Caco-2 (cell line): Measurements from ENCODE around the gene MLIP. TPM values are rescaled to one million over a fixed set of nuclear protein-coding genes. Genes with fewer than 3 reads are reported as not detected.

Experiments used
- BruUV-seq: library from RNA; stranded (reverse); fragments of 400-500 nt; replicated peaks from 2 replicates; lab custom pipeline; 2021; lab: Mats Ljungman, UMichigan
- CTCF ChIA-PET: fragments of 300-600 bp; sonication (Branson Sonifier 250); formaldehyde crosslinking; loops from one replicate; lab custom pipeline; 2022; ENCODE audit warnings: antibody characterized with exemption; lab: Charles Lee
- POLR2A ChIA-PET: fragments of 300-600 bp; sonication (Branson Sonifier 250); formaldehyde crosslinking; loops from one replicate; lab custom pipeline; 2022; ENCODE audit warnings: antibody characterized with exemption; lab: Charles Lee
- DNase-seq, 2 experiments: peaks; one replicate each; pipeline versions ENCODE4 v3.0.0 to v3.0.0-alpha.2; 2020 to 2022
- H3K27me3 ChIP-seq: replicated peaks from 2 replicates; pipeline ENCODE4 v1.6.0; 2011; ENCODE audit warnings: low read length; ENCODE audit not compliant: control insufficient read depth, insufficient read depth
- H3K36me3 ChIP-seq: 2 replicates; pipeline ENCODE4 v1.5.1; 2011; ENCODE audit warnings: low read length; ENCODE audit not compliant: control insufficient read depth, insufficient read depth
- H3K4me1 ChIP-seq: fragments of 250-450 bp; sonication (Bioruptor Pico); 2 replicates; pipeline ENCODE4 v1.5.1; 2020; ENCODE audit warnings: mild to moderate bottlenecking
- H3K4me3 ChIP-seq: 2 replicates; pipeline ENCODE4 v1.5.1; 2011; ENCODE audit warnings: low read depth, mild to moderate bottlenecking, control low read depth, low read length
- H3K9me3 ChIP-seq: fragments of 250-450 bp; sonication (Bioruptor Pico); 2 replicates; pipeline ENCODE4 v1.5.1; 2020; ENCODE audit warnings: mild to moderate bottlenecking, moderate library complexity
- H3K27ac Mint-ChIP-seq: one replicate; pipeline ENCODE4 v1.8.0; 2022; ENCODE audit warnings: mixed read lengths; ENCODE audit not compliant: unreplicated experiment
- H3K27me3 Mint-ChIP-seq: one replicate; pipeline ENCODE4 v1.8.0; 2022; ENCODE audit warnings: mixed read lengths; ENCODE audit not compliant: insufficient read depth, unreplicated experiment
- H3K36me3 Mint-ChIP-seq: one replicate; pipeline ENCODE4 v1.8.0; 2022; ENCODE audit warnings: mild to moderate bottlenecking, mixed read lengths; ENCODE audit not compliant: insufficient read depth, unreplicated experiment
- H3K4me1 Mint-ChIP-seq: one replicate; pipeline ENCODE4 v1.8.0; 2022; ENCODE audit warnings: low read depth, mixed read lengths; ENCODE audit not compliant: unreplicated experiment
- H3K4me3 Mint-ChIP-seq: one replicate; pipeline ENCODE4 v1.8.0; 2022; ENCODE audit warnings: mild to moderate bottlenecking, moderate library complexity, mixed read lengths; ENCODE audit not compliant: unreplicated experiment
- H3K9me3 Mint-ChIP-seq: one replicate; pipeline ENCODE4 v1.8.0; 2022; ENCODE audit warnings: mixed read lengths; ENCODE audit not compliant: unreplicated experiment
- intact Hi-C: fragments of 100-400 bp; cut with micrococcal nuclease; formaldehyde crosslinking; loops from one replicate; pipeline ENCODE4 v1.10.0; 2022; ENCODE audit not compliant: unreplicated experiment
- total RNA-seq: library from RNA; stranded (reverse); gene quantifications from 2 replicates; pipeline ENCODE4 v1.2.3, GENCODE V29; 2022
- TF ChIP-seq, protein P1 (sequence below), 2 experiments: fragments of 200-600 bp in 1 of 2; IDR thresholded peaks; 1 replicate in 1 of 2; 2 replicates in 1 of 2; pipeline versions ENCODE4 v1.5.1 to v1.8.0; 2011 to 2022; ENCODE audit warnings: antibody characterized with exemption in 1 of 2, control low read depth in 1 of 2, inconsistent platforms in 1 of 2, low read depth in 1 of 2, low read length in 1 of 2, mild to moderate bottlenecking in 1 of 2, moderate library complexity in 1 of 2; ENCODE audit not compliant: insufficient read depth in 1 of 2, severe bottlenecking in 1 of 2, unreplicated experiment in 1 of 2

Gene MLIP
- total RNA-seq, 1 experiment from 2014 or later: 0.88 TPM

DNA sequence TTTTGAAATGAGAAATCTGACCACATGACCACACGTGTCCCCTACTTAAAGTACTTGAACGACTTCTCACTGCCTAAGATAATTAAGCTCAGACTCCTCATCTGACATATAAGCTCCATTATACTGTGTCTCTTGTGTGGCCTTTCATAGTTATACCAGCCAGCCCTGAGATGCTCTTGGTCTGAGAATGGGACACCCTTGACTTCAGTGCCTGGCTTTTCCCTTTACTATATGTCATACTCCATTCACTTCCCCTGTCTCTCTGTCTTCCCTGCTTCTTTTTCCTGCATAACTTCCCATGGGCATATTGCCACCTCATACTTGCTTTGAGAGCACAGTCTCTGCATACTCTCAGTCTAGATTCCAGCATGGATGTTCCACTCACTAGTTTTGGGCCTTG is 143.6 kb downstream of the MLIP start:
- Mint-ChIP-seq H3K4me3 (no peak overlapping the region), H3K4me1 (no peaks in the 10 kb centered on the region), H3K27ac (no peak overlapping the region), H3K27me3 (no peaks in the 10 kb centered on the region), H3K36me3 (no peaks in the 10 kb centered on the region), H3K9me3 (no peaks in the 10 kb centered on the region)
- no peaks in the 10 kb centered on the region for H3K9me3 ChIP-seq
- H3K36me3 ChIP-seq: no peaks in the 10 kb centered on the region
- H3K27me3 ChIP-seq: no peaks in the 10 kb centered on the region
- no peak overlapping the region for H3K4me3 ChIP-seq
- ChIA-PET CTCF (no interaction called here), POLR2A (no interaction called here)
- TF ChIP-seq, protein P1, sequence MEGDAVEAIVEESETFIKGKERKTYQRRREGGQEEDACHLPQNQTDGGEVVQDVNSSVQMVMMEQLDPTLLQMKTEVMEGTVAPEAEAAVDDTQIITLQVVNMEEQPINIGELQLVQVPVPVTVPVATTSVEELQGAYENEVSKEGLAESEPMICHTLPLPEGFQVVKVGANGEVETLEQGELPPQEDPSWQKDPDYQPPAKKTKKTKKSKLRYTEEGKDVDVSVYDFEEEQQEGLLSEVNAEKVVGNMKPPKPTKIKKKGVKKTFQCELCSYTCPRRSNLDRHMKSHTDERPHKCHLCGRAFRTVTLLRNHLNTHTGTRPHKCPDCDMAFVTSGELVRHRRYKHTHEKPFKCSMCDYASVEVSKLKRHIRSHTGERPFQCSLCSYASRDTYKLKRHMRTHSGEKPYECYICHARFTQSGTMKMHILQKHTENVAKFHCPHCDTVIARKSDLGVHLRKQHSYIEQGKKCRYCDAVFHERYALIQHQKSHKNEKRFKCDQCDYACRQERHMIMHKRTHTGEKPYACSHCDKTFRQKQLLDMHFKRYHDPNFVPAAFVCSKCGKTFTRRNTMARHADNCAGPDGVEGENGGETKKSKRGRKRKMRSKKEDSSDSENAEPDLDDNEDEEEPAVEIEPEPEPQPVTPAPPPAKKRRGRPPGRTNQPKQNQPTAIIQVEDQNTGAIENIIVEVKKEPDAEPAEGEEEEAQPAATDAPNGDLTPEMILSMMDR (IDR thresholded peaks at IDR 0.05; ENCODE audit: insufficient read depth in 1 of 2, low read depth in 1 of 2, low read length in 1 of 2, severe bottlenecking in 1 of 2, unreplicated experiment in 1 of 2): no peak
- intact Hi-C loops: no loop called here
- DNase-seq: no peak
- BruUV-seq: no TSS peak
- no peaks in the 10 kb centered on the region for H3K4me1 ChIP-seq

DNA sequence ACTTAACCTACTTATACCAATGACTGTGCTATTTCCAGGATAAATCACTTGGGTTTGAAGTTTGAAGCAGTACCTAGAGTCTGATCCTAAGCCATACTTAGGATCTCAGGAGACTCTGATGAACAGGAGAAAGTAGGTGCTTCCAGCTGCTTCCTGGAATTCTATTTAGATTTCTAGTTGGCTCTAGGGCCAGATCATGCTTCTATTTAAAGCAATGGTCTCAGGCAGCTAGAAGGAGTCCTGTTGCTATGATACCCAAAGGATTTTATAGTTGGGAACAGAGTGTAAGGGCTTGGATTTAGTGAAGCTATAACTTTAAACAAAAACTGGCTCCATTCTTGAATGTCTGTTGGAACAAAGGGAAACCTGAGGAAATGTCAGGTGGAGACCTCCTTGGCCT is 144.6 kb downstream of the MLIP start:
- POLR2A ChIA-PET: no interaction called here
- no peaks in the 10 kb centered on the region for H3K4me1 ChIP-seq
- Mint-ChIP-seq H3K4me1 (no peaks in the 10 kb centered on the region), H3K36me3 (no peaks in the 10 kb centered on the region), H3K27me3 (no peaks in the 10 kb centered on the region), H3K4me3 (no peak overlapping the region), H3K9me3 (no peaks in the 10 kb centered on the region), H3K27ac (no peak overlapping the region)
- H3K9me3 ChIP-seq: no peaks in the 10 kb centered on the region
- no peaks in the 10 kb centered on the region for H3K36me3 ChIP-seq
- CTCF ChIA-PET: no interaction called here
- intact Hi-C loops: no loop called here
- no peak overlapping the region for H3K4me3 ChIP-seq
- no peaks in the 10 kb centered on the region for H3K27me3 ChIP-seq
- no TSS peak for BruUV-seq
- no peak for DNase-seq
- TF ChIP-seq, protein P1 (IDR thresholded peaks at IDR 0.05; ENCODE audit: insufficient read depth in 1 of 2, low read depth in 1 of 2, low read length in 1 of 2, severe bottlenecking in 1 of 2, unreplicated experiment in 1 of 2): no peak

DNA sequence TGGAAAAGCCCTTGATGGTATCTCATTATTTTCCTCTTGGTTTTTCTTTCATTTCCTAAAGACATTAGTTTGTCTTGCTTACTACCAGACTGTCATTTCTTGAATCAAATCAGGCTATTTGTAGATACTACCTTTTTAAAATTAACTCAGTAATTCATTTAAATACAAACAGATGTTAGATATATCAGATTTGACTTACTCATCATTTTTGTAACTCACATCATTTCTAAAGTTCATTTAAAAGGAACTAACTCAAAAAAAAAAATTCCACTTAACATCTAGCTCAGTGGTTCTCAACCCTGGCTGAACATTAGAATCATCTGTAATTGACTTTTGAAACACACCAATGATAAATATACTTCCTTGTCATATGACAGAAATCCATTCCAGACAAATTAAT is 148.8 kb downstream of the MLIP start:
- Mint-ChIP-seq H3K4me3 (no peak overlapping the region), H3K4me1 (no peaks in the 10 kb centered on the region), H3K9me3 (no peaks in the 10 kb centered on the region), H3K36me3 (no peaks in the 10 kb centered on the region), H3K27ac (no peak overlapping the region), H3K27me3 (no peaks in the 10 kb centered on the region)
- Histone ChIP-seq H3K4me3 (no peak overlapping the region), H3K27me3 (no peaks in the 10 kb centered on the region), H3K9me3 (no peaks in the 10 kb centered on the region), H3K4me1 (0 out of 2 replicates have a peak, but pooled peaks cover 10% of the 10 kb centered on the region), H3K36me3 (no peaks in the 10 kb centered on the region)
- POLR2A ChIA-PET: no interaction called here
- CTCF ChIA-PET: no interaction called here
- no peak for DNase-seq
- intact Hi-C loops: loop anchor here (10.0 kb wide), 1 partner anchor 165 kb away; no protein-coding TSS in a partner anchor
- TF ChIP-seq, protein P1 (IDR thresholded peaks at IDR 0.05; ENCODE audit: insufficient read depth in 1 of 2, low read depth in 1 of 2, low read length in 1 of 2, severe bottlenecking in 1 of 2, unreplicated experiment in 1 of 2): no peak
- no TSS peak for BruUV-seq
